Endodermal cell (in vitro differentiated cells): Measurements from ENCODE around the gene SLC4A1. TPM values are rescaled to one million over a fixed set of nuclear protein-coding genes. Genes with fewer than 3 reads are reported as not detected.

Experiments
- DNase-seq: peaks from one replicate; pipeline ENCODE4 v3.0.0-alpha.2; 2017
- H3K27ac ChIP-seq: 2 replicates; pipeline ENCODE4 v1.5.1; 2013; ENCODE audit warnings: mild to moderate bottlenecking, low read depth, low read length, moderate library complexity
- H3K27me3 ChIP-seq: 2 replicates; pipeline ENCODE4 v1.6.1; 2013; ENCODE audit warnings: mild to moderate bottlenecking, low read length, moderate library complexity; ENCODE audit not compliant: insufficient read depth, control insufficient read depth, poor library complexity, severe bottlenecking
- H3K36me3 ChIP-seq: 2 replicates; pipeline ENCODE4 v1.7.0; 2013; ENCODE audit warnings: mild to moderate bottlenecking, low read length, moderate library complexity; ENCODE audit not compliant: control insufficient read depth, insufficient read depth
- H3K4me1 ChIP-seq: one replicate; pipeline ENCODE4 v1.7.0; 2013; ENCODE audit warnings: low read length; ENCODE audit not compliant: control insufficient read depth, insufficient read depth
- H3K4me3 ChIP-seq: 2 replicates; pipeline ENCODE4 v1.5.1; 2013; ENCODE audit warnings: mild to moderate bottlenecking, low read length, moderate library complexity
- H3K9ac ChIP-seq: 2 replicates; pipeline ENCODE4 v1.6.1; 2013; ENCODE audit warnings: mild to moderate bottlenecking, low read length, moderate library complexity; ENCODE audit not compliant: poor library complexity, severe bottlenecking; ENCODE audit errors: extremely low read depth
- H3K9me3 ChIP-seq: 2 replicates; pipeline ENCODE4 v1.6.1; 2013; ENCODE audit warnings: mild to moderate bottlenecking, low read length, moderate library complexity; ENCODE audit not compliant: control insufficient read depth
- H3K27ac Mint-ChIP-seq: 2 replicates; pipeline ENCODE4 v1.8.0; 2020; ENCODE audit warnings: mixed read lengths
- H3K27me3 Mint-ChIP-seq: 2 replicates; pipeline ENCODE4 v1.8.0; 2021; ENCODE audit warnings: mild to moderate bottlenecking, mixed read lengths; ENCODE audit not compliant: insufficient read depth
- H3K36me3 Mint-ChIP-seq: 2 replicates; pipeline ENCODE4 v1.8.0; 2020; ENCODE audit warnings: low read depth, mixed read lengths
- H3K4me1 Mint-ChIP-seq: 2 replicates; pipeline ENCODE4 v1.8.0; 2020; ENCODE audit warnings: mixed read lengths
- H3K4me3 Mint-ChIP-seq: 2 replicates; pipeline ENCODE4 v1.8.0; 2020; ENCODE audit warnings: mild to moderate bottlenecking, moderate library complexity, mixed read lengths
- H3K9me3 Mint-ChIP-seq: 2 replicates; pipeline ENCODE4 v1.8.0; 2020; ENCODE audit warnings: mild to moderate bottlenecking, mixed read lengths
- CTCF ChIP-seq: fragments of 200-600 bp; sonication (generic); conservative IDR thresholded peaks from 2 replicates; pipeline ENCODE4 v1.5.0; 2021; ENCODE audit warnings: antibody characterized with exemption, mild to moderate bottlenecking
- WGBS, 2 experiments: methylation state at CpG; one replicate each; pipeline versions ENCODE4 v1.1.5 to v1.1.7; 2013; ENCODE audit warnings: missing lambda C conversion rate in 2 of 2, mixed read lengths in 1 of 2; ENCODE audit not compliant: insufficient coverage in 1 of 2, insufficient read length in 1 of 2; 5-methylcytosine and 5-hydroxymethylcytosine counted together
- total RNA-seq, 2 donors: library from RNA; stranded (reverse); fragmentation: NEBNext Ultra II Directional in 1 of 2; extraction: Animal tissue kit (Norgen Biotek cat#: 25700) in 1 of 2; gene quantifications; 2 replicates in 1 of 2; 3 replicates in 1 of 2; pipeline ENCODE4 v1.2.1, GENCODE V29; 2021

The SLC4A1 gene
- total RNA-seq, 2 donors from 2014 or later = 0.04 TPM; not detected in 1

DNA sequence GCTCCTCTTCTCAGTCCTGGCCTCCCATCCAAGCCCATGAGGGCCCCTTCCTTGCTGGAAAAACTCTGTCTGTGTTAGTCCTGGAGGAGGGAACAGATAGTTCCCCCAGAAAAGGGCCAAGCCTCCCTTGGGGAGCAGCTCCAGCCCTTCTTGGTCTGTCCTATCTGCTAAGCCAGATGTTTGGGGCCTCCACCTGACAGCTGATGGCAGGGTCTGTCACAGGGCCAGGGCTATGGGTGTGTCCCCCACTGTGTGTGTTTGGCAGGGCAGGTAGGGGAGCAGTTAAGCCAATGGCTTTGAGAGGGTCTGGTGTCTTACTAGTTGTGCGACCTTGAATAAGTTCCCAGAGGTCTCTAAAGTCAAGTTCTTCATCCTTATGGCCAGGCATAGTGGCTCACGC is 13.6 kb upstream of the SLC4A1 start:
- Histone ChIP-seq H3K36me3 (no peaks in the 10 kb centered on the region), H3K27me3 (no peaks in the 10 kb centered on the region), H3K27ac (no peak overlapping the region), H3K4me1 (no peaks in the 10 kb centered on the region), H3K4me3 (no peak overlapping the region), H3K9me3 (no peaks in the 10 kb centered on the region), H3K9ac (no peak overlapping the region)
- 90 to 95% methylated on average over 1 of the region's 2 CpGs for WGBS, 2 experiments
- Mint-ChIP-seq H3K9me3 (no peaks in the 10 kb centered on the region), H3K27ac (no peak overlapping the region), H3K4me3 (no peak overlapping the region), H3K4me1 (peaks cover 10% of the 10 kb centered on the region), H3K36me3 (no peaks in the 10 kb centered on the region), H3K27me3 (no peaks in the 10 kb centered on the region)
- DNase-seq = no peak
- no peak for TF ChIP-seq CTCF

DNA sequence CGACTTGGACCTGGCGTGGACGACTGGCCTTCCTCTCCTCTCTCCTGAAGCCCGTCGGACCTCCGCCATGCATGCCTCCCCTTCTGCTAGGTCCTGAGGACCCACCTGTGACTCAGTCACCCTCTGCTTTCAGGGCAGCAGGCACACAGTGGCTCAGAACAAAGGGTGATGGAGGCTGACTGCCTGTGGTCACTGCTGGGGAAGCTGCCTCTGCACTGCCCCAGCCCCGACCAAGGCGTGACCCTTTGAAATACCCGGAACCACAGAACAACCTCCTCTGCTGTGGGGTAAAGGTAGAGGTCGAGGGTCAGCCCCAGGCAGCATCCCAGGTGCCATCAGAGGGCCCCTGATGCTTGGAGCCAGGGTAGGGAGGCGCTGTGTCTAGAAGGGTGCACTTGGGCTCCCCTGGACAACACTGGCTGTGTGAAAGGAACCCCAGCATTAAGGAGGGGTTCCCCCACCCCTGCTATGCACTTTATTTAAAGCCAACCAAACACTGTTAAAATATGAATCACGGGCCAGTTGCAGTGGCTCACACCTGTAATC is 12.5 kb upstream of the SLC4A1 start:
- H3K4me1 ChIP-seq = no peaks in the 10 kb centered on the region
- H3K27me3 ChIP-seq = no peaks in the 10 kb centered on the region
- H3K9me3 Mint-ChIP-seq = no peaks in the 10 kb centered on the region
- no peak for TF ChIP-seq CTCF
- no peaks in the 10 kb centered on the region for H3K36me3 Mint-ChIP-seq
- 83 to 86% methylated on average over 8 to 12 of the region's 12 CpGs for WGBS, 2 experiments
- no peak overlapping the region for H3K4me3 Mint-ChIP-seq
- H3K4me3 ChIP-seq = no peak overlapping the region
- peaks cover 10% of the 10 kb centered on the region for H3K4me1 Mint-ChIP-seq
- no peak overlapping the region for H3K27ac ChIP-seq
- peaks cover under 1% of the 10 kb centered on the region for H3K27me3 Mint-ChIP-seq
- peak overlapping the region; percentile 28 for H3K27ac Mint-ChIP-seq
- peak; percentile 48 for DNase-seq
- H3K9ac ChIP-seq = no peak overlapping the region
- no peaks in the 10 kb centered on the region for H3K36me3 ChIP-seq
- H3K9me3 ChIP-seq = no peaks in the 10 kb centered on the region

- no peak overlapping the region for H3K4me3 ChIP-seq
- H3K4me1 ChIP-seq = no peaks in the 10 kb centered on the region
- no peaks in the 10 kb centered on the region for H3K27me3 ChIP-seq
- H3K4me1 Mint-ChIP-seq = peaks cover 10% of the 10 kb centered on the region
- DNase-seq = peak; percentile 94
- no peak overlapping the region for H3K27ac ChIP-seq
- no peak for TF ChIP-seq CTCF
- peaks cover 3% of the 10 kb centered on the region for H3K27me3 Mint-ChIP-seq
- H3K9ac ChIP-seq = no peak overlapping the region
- H3K9me3 Mint-ChIP-seq = no peaks in the 10 kb centered on the region
- no peak overlapping the region for H3K4me3 Mint-ChIP-seq
- H3K27ac Mint-ChIP-seq = peak overlapping the region; percentile 78
- H3K36me3 Mint-ChIP-seq = no peaks in the 10 kb centered on the region
- no peaks in the 10 kb centered on the region for H3K36me3 ChIP-seq
- 64 to 67% methylated on average over 12 to 20 of the region's 20 CpGs for WGBS, 2 experiments
- H3K9me3 ChIP-seq = no peaks in the 10 kb centered on the region
Observed at GRCh38 chr17:44279666-44280391, 11.9 kb upstream of the SLC4A1 start.
